Endothelial cell of umbilical vein (primary cell): ENCODE measurements around the gene GPR37L1. TPM values are rescaled to one million over a fixed set of nuclear protein-coding genes. Genes with fewer than 3 reads are reported as not detected.

Experiments
- BruUV-seq: library from RNA; stranded (reverse); fragments of 400-500 nt; replicated peaks from 2 replicates; lab custom pipeline; 2021; lab: Mats Ljungman, UMichigan
- CTCF ChIA-PET: fragments of 300-600, 350-600 bp; sonication (Branson Sonifier 250); formaldehyde crosslinking; loops from one replicate; lab custom pipeline; 2021; ENCODE audit warnings: antibody characterized with exemption, inconsistent platforms; lab: Charles Lee
- POLR2A ChIA-PET: fragments of 300-600, 350-600 bp; sonication (Branson Sonifier 250); formaldehyde crosslinking; loops from one replicate; lab custom pipeline; 2021; ENCODE audit warnings: antibody characterized with exemption, inconsistent platforms; lab: Charles Lee
- DNase-seq: peaks from one replicate; pipeline ENCODE4 v3.0.0-alpha.2; 2011; ENCODE audit warnings: low read depth, low spot score
- FAIRE-seq: peaks from 2 replicates; lab custom pipeline; 2011; peaks lifted over from hg19 to GRCh38; lab: Jason Lieb, UNC
- H2AFZ ChIP-seq: 2 replicates; pipeline ENCODE4 v1.6.0; 2012; ENCODE audit warnings: low read depth, low read length, control low read depth, inconsistent platforms
- H3K27ac ChIP-seq: 2 replicates; pipeline ENCODE4 v1.5.1; 2011; ENCODE audit warnings: low read depth, mild to moderate bottlenecking, control low read depth, low read length, moderate library complexity; ENCODE audit not compliant: insufficient read depth
- H3K27me3 ChIP-seq, 2 experiments: 2 replicates each; pipeline versions ENCODE4 v1.6.0 to v1.6.1; 2011; ENCODE audit warnings: low read length in 2 of 2, mixed read lengths in 1 of 2; ENCODE audit not compliant: control insufficient read depth in 2 of 2, insufficient read depth in 2 of 2
- H3K36me3 ChIP-seq, 2 experiments: 2 replicates in 1 of 2; 3 replicates in 1 of 2; pipeline ENCODE4 v1.5.1; 2011; ENCODE audit warnings: low read length in 2 of 2, mild to moderate bottlenecking in 1 of 2, moderate library complexity in 1 of 2; ENCODE audit not compliant: control insufficient read depth in 2 of 2, insufficient read depth in 2 of 2; ENCODE audit errors: extremely low read depth in 1 of 2
- H3K4me1 ChIP-seq: 3 replicates; pipeline ENCODE4 v1.5.1; 2011; ENCODE audit warnings: mild to moderate bottlenecking, low read length; ENCODE audit not compliant: control insufficient read depth, insufficient read depth; ENCODE audit errors: extremely low read depth
- H3K4me2 ChIP-seq: 2 replicates; pipeline ENCODE4 v1.6.1; 2011; ENCODE audit warnings: low read length, control low read depth, mixed read lengths; ENCODE audit not compliant: insufficient read depth
- H3K4me3 ChIP-seq, 3 experiments: fragments of 200-600 bp in 1 of 3; sonication (generic), shearing (Covaris generic) in 1 of 3; replicated peaks in 1 of 3; 2 replicates each; pipeline ENCODE4 v1.5.1; 2011 to 2016; ENCODE audit warnings: control low read depth in 3 of 3, low read length in 3 of 3, mild to moderate bottlenecking in 2 of 3, inconsistent platforms in 1 of 3, low read depth in 1 of 3, moderate library complexity in 1 of 3; ENCODE audit not compliant: insufficient read depth in 1 of 3
- H3K79me2 ChIP-seq: 2 replicates; pipeline ENCODE4 v1.6.0; 2012; ENCODE audit warnings: low read length, inconsistent platforms; ENCODE audit not compliant: control insufficient read depth, insufficient read depth
- H3K9ac ChIP-seq: replicated peaks from 2 replicates; pipeline ENCODE3; 2011; ENCODE audit warnings: low read length, control low read depth; ENCODE audit not compliant: insufficient read depth; ENCODE audit errors: extremely low read depth
- H3K9me1 ChIP-seq: replicated peaks from 3 replicates; pipeline ENCODE4 v1.6.0; 2011; ENCODE audit warnings: mild to moderate bottlenecking, low read length; ENCODE audit not compliant: control insufficient read depth, insufficient read depth; ENCODE audit errors: extremely low read depth
- H3K9me3 ChIP-seq: replicated peaks from 2 replicates; pipeline ENCODE4 v1.5.1; 2012; ENCODE audit warnings: low read length, inconsistent platforms; ENCODE audit not compliant: control insufficient read depth, insufficient read depth
- H4K20me1 ChIP-seq: replicated peaks from 2 replicates; pipeline ENCODE3; 2011; ENCODE audit warnings: mild to moderate bottlenecking, low read length; ENCODE audit not compliant: control insufficient read depth, insufficient read depth; ENCODE audit errors: extremely low read depth
- CTCF ChIP-seq, 2 donors: IDR thresholded peaks; 1 replicate in 1 of 2; 2 replicates in 1 of 2; pipeline ENCODE4 v1.5.1; 2011; ENCODE audit warnings: low read length in 2 of 2, mild to moderate bottlenecking in 2 of 2, moderate library complexity in 2 of 2, control low read depth in 1 of 2, inconsistent platforms in 1 of 2, low read depth in 1 of 2; ENCODE audit not compliant: insufficient read depth in 1 of 2; ENCODE audit errors: extremely low read depth in 1 of 2
- EZH2 ChIP-seq: IDR thresholded peaks from 2 replicates; pipeline ENCODE4 v1.6.1; 2012; ENCODE audit warnings: borderline replicate concordance, low read depth, mild to moderate bottlenecking, moderate library complexity, low read length, inconsistent platforms; ENCODE audit not compliant: severe bottlenecking
- FOS ChIP-seq: IDR thresholded peaks from 2 replicates; pipeline ENCODE4 v1.6.1; 2011; ENCODE audit warnings: mild to moderate bottlenecking, low read length, moderate library complexity, borderline replicate concordance; ENCODE audit not compliant: insufficient read depth
- GATA2 ChIP-seq: IDR thresholded peaks from 2 replicates; pipeline ENCODE4 v1.7.0; 2011; ENCODE audit warnings: low read depth, mild to moderate bottlenecking, moderate library complexity, mixed read lengths, low read length; ENCODE audit not compliant: insufficient read length, insufficient read depth
- JUN ChIP-seq: IDR thresholded peaks from 2 replicates; pipeline ENCODE4 v1.6.1; 2011; ENCODE audit warnings: borderline replicate concordance, low read depth; ENCODE audit not compliant: insufficient read length, insufficient read depth
- MAX ChIP-seq: IDR thresholded peaks from 2 replicates; pipeline ENCODE4 v1.6.1; 2011; ENCODE audit not compliant: insufficient read depth, insufficient read length
- MYC ChIP-seq: IDR thresholded peaks from one replicate; pipeline ENCODE4 v1.6.1; 2011; ENCODE audit warnings: mild to moderate bottlenecking, low read depth, low read length
- POLR2A ChIP-seq: IDR thresholded peaks from 2 replicates; pipeline ENCODE4 v1.6.1; 2012; ENCODE audit warnings: low read depth, mild to moderate bottlenecking, control low read depth, low read length
- POLR2AphosphoS5 ChIP-seq: IDR thresholded peaks from 2 replicates; pipeline ENCODE4 v1.6.1; 2012; ENCODE audit warnings: low read depth, mild to moderate bottlenecking, control low read depth, low read length, moderate library complexity; ENCODE audit not compliant: insufficient read depth
- dilution Hi-C: fragments of 300-500 bp; cut with MboI; formaldehyde crosslinking; loops from one replicate; pipeline ENCODE4 v1.15.0; 2019; ENCODE audit warnings: low sequenced_read_pairs; ENCODE audit not compliant: extremely low pct_ligation_motif_present
- intact Hi-C: fragments of 100-400 bp; cut with micrococcal nuclease; formaldehyde crosslinking; loops from one replicate; pipeline ENCODE4 v1.10.0; 2022
- polyA plus RNA-seq, 4 experiments: library from polyadenylated mRNA; depleted of rRNA in 3 of 4; stranded (reverse) in 3 of 4; unstranded in 1 of 4; fragments of >200 nt; gene quantifications; 2 replicates each; pipeline versions ENCODE4 v1.2.1 to v1.2.3, GENCODE V29; 2011 to 2012; ENCODE audit warnings: missing spikeins in 1 of 4
- total RNA-seq: library from RNA; stranded (reverse); gene quantifications from 2 replicates; pipeline ENCODE4 v1.2.3, GENCODE V29; 2021

The GPR37L1 gene
- total and polyA plus RNA-seq, 2 donors (not counting 3 experiments of a cell fraction or from before 2014, with no cell fraction given) = not detected

GRCh38 chr1:202105571-202106339 lies 17.0 kb upstream of the GPR37L1 start:
- intact Hi-C loops = no loop called here
- Histone ChIP-seq H3K4me3 (no peak overlapping the region), H3K27ac (no peak overlapping the region), H3K4me2 (no peak overlapping the region), H3K9me1 (no peaks in the 10 kb centered on the region), H3K9me3 (no peaks in the 10 kb centered on the region), H4K20me1 (no peaks in the 10 kb centered on the region), H3K27me3 (no peaks in the 10 kb centered on the region), H2AFZ (peak overlapping the region; percentile 1), H3K79me2 (no peaks in the 10 kb centered on the region), H3K36me3 (no peaks in the 10 kb centered on the region), H3K9ac (no peak overlapping the region), H3K4me1 (no peaks in the 10 kb centered on the region)
- dilution Hi-C loops = no loop called here
- FAIRE-seq (no peak), DNase-seq (no peak)
- BruUV-seq = no TSS peak
- ChIA-PET CTCF (interaction anchor here (0.7 to 1.5 kb wide), 7 partner anchors 14 to 106 kb away, joined by 3 to 5 read pairs (median 3); no protein-coding TSS in a partner anchor), POLR2A (no interaction called here)
- TF ChIP-seq POLR2AphosphoS5 (no peak), MYC (no peak), POLR2A (no peak), EZH2 (no peak), CTCF (IDR thresholded peaks at IDR 0.05; ENCODE audit: extremely low read depth in 1 of 2, insufficient read depth in 1 of 2, low read depth in 1 of 2, low read length in 2 of 2) (no peak), GATA2 (no peak), MAX (no peak), FOS (no peak), JUN (no peak)
